GM18861 (cell line): ENCODE data around the gene CD247.

ENCODE experiments used
- ATAC-seq: cut with Tn5 transposase; IDR thresholded peaks from one replicate; pipeline ENCODE4 v1.9.1; 2021; ENCODE audit not compliant: unreplicated experiment

The CD247 gene

GRCh38 chr1:167512046-167512654 is 6.2 kb downstream of the CD247 start:
- no peak for ATAC-seq

DNA sequence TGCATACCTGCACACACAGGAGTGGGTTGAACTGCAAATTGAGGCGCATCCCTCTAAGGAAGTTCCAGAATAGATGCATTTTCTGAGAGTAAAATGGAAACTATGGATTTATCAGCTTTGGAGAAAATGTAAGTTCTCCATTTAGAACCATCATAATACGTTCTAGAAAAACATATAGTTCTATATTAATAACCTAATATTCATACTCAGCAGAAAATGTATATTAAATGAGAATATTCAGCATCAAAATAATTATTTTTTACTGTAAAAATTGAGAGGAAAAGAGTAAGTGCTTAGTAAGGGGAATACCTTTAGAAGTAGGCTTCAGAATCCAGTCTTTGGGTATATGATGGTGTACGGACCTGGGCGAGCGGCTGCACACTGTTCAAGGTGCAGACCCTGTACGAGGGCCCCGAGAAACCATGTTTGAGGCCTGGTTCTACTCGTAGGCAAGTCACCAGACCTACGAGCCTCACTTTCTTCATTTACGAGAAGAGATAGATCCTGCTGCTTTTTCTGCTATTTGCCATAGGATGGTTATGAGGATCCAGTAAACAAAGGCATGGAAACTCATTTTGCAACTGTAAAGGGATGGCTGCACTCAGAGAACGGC is 6.8 kb downstream of the CD247 start:
- ATAC-seq: no peak

DNA sequence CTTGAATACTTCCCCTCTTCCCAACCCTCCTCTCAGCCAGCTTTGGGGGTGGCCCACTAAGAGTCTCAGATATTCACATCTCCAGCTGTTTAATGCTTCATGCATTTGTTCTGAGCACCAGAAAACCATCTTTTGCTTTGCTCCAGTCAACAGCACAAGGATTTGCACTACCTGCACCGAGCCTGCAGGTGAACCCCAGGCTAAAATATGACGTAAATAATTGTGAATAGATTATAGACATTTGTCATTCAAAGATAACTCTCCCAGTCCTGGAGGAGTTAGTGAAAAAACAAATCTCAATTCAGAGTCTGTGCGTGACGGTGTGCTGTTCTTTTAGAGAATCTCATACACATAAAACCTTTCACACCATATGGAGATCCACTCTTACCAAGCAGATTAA is 7.4 kb downstream of the CD247 start:
- no peak for ATAC-seq

- no peak for ATAC-seq
These were observed 8.1 kb downstream of the CD247 start for GRCh38 chr1:167510244-167510643.

DNA sequence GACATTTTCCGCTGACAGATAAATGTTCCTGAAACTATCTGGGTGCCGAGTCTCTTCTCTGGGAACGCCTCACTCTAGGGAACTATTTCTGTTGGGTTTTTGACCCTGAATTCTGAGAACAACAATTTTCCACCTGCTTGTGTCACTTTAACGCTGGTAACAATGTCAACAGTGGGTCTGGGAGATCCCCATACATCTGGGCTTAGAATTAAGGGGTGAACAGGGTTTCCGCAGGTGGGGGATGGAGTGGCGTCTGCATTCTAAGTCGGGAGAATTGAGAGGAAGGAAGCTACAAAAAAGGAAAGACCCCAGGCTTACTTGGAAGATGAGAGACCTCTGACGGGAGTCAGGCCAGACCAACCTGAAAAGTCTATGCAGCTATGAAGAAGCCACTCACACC is 8.7 kb downstream of the CD247 start:
- ATAC-seq: no peak

GRCh38 chr1:167507719-167508118 is 10.6 kb downstream of the CD247 start:
- no peak for ATAC-seq

- ATAC-seq: no peak
These were observed 13.9 kb downstream of the CD247 start for GRCh38 chr1:167504467-167504827.

GRCh38 chr1:167503626-167504466 is 14.5 kb downstream of the CD247 start:
- no peak for ATAC-seq

GRCh38 chr1:167502719-167503462 is 15.4 kb downstream of the CD247 start:
- no peak for ATAC-seq

DNA sequence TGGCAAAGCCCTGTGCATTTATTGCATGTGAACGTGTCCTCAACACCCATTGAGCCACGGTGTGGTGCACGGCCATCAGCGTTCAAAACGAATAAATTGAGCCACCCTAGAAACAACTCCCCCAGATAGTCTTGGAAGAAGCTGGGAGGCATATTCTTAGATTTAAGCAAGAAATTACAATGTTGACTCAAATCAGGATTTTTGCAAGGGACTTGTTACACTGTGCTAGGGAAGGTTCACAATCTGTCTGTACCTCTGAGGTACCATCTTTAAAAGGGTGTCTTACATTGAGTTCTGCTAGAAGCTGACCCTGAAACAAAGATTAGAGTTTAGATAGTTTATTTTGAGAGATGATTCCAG is 16.2 kb downstream of the CD247 start:
- ATAC-seq: no peak

GRCh38 chr1:167501515-167502191 is 16.7 kb downstream of the CD247 start:
- ATAC-seq: no peak

GRCh38 chr1:167500283-167500860 is 18.0 kb downstream of the CD247 start:
- peak; percentile 27 for ATAC-seq

DNA sequence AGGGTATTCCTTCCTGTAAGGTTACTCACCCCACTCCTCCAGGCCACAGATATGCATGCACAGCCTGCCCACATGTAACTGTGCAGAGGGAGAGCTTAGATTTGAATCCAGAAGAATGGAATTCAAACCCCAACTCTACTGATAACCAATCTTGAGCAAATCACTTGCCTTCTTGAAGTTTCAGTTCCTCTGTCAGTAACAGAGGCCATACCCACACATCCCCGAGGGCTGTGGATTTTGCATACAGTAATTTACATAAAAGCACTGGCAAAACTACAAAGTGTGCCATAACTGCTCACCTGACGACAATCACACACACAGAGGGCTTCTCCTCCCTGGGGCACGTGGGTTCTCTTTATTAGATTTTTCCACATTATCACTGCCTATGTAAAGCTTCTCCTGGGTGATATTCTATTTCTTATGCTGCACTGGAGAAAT is 18.6 kb downstream of the CD247 start:
- peak; percentile 94 for ATAC-seq

GRCh38 chr1:167499106-167499505 is 19.2 kb downstream of the CD247 start:
- ATAC-seq: no peak

GRCh38 chr1:167496797-167497619 is 21.3 kb downstream of the CD247 start:
- ATAC-seq: no peak

DNA sequence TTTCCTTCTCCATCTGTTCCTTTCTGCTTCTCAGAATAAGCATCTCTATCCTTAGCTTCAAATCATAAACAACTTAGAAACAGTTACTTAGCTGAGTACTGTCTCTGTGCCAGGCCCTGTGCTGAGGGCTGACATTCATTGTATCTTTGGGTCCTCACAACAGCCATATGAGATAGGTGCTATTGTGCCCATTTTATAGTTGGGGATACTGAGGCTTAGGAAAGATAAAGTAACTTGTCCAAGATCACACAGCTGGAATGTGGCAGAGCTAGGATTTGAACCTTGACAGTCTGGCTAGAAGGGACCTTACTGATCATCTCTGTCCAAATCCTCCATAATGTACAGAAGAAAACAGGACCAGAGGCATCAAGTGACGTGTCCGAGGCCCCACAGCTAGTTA is 25.0 kb downstream of the CD247 start:
- ATAC-seq: no peak

- ATAC-seq: no peak
These were observed 25.8 kb downstream of the CD247 start for GRCh38 chr1:167492481-167492910.

DNA sequence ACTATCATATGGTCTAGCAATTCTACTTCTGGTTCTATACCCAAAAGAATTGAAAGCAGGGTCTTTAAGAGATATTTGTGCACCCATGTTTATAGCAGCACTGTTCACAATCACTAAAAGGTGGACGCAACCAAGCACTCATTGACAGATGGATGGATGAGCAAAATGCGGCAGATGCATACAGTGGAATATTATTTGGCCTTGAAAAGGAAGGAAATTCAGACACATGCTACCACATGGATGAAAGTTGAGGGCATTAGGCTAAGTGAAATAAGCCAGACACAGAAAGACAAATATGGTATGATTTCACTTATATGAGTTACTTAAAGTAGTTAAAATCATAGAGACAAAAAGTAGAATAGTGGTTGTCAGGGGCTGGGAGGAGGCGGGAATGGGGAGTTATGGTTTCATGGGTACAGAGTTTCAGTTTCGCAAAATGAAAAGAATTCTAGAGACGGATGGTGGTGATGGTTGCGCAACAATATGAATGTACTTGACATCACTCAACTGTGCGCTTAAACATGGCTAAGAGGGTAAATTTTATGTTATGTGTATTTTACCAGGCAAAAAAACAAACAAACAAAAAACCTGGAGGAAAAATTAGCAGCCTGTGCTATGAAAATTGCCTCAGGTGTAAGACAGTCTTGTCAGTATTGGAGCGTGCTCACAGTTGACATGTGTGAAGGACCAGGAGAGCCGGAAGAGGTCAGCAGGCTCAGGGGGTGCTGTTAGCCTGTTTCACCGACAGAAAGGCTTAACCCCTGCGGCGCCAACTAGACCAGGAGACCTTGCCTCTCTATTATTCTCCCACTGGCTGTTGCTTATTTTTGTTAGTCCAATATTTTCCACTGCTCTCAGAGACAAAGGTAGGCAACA is 26.5 kb downstream of the CD247 start:
- ATAC-seq: no peak

DNA sequence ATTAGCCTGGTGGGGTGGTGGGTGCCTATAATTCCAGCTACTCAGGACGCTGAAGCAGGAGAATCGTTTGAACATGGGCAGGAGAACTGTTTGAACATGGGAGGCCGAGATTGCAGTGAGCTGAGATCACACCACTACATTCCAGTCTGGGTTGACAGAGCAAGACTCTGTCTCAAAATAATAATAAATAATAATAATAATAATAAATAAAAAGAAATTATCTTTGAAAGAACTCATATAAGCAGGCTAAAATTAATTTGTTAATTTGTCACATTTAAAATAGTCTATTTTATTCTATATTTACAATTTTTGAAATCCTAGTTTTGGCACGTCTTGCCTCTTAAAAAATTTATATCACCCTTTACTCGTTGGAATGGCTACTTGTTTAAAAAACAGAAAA is 27.6 kb downstream of the CD247 start:
- no peak for ATAC-seq
